DMS 273 treated with DMSO at 0.1 percent for 48 hours (cell line): ENCODE measurements around the gene FBXO30.

Experiments
- DNase-seq: peaks from one replicate; lab custom pipeline; 2025; lab: John Stamatoyannopoulos, UW

FBXO30 gene

DNA sequence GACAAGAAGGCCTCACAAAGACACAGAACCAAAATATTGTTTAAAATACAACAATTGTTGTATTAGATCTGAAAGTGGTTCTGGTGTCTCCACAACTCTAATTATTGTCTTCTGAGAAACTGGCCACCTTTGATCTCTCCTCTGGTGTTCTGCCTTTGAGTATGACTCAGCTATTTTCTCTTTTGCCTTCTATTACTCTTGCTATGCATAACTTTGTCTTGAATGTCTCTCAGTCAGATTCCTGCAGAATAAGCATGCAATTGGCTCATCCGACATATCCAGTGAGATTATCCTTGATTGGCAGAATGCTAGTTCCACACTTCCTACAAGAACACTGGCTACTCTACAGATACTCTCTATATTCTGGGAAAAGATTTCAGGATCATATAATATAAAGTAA, 65.0 kb downstream of the FBXO30 start:
- no peak for DNase-seq

DNA sequence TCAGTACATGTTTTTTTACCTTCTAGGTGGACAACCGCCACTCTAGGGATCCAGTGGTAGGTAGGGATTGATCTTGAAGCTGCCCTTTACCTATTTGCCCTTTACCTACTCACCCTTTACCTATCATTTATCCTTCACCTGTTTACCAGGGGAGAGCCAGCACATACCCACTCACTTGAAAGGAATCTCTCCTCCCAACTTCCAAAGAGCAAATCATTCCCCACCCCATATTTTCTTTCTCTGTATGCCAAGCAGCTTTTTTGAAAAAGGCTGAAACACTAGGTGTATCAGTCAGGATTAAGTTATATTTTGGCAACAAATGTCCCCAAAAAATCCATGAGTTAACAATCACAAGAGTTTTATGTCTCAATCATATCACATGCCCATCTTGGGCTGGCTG, 68.7 kb downstream of the FBXO30 start:
- no peak for DNase-seq

GRCh38 chr6:145744619-145745018, 70.0 kb downstream of the FBXO30 start:
- no peak for DNase-seq
